Stimulated activated CD8-positive, alpha-beta memory T cell treated with anti-CD3 and anti-CD28 coated beads, Interleukin-4, amount 100 ng/mL, for 4 hours (primary cell): ENCODE data around the gene CHMP4B.

Source experiments
- DNase-seq, 2 donors: peaks; one replicate each; pipeline ENCODE4 v3.0.0-alpha.2; 2020; ENCODE audit warnings: low read depth in 2 of 2, low spot score in 1 of 2

CHMP4B gene

DNA sequence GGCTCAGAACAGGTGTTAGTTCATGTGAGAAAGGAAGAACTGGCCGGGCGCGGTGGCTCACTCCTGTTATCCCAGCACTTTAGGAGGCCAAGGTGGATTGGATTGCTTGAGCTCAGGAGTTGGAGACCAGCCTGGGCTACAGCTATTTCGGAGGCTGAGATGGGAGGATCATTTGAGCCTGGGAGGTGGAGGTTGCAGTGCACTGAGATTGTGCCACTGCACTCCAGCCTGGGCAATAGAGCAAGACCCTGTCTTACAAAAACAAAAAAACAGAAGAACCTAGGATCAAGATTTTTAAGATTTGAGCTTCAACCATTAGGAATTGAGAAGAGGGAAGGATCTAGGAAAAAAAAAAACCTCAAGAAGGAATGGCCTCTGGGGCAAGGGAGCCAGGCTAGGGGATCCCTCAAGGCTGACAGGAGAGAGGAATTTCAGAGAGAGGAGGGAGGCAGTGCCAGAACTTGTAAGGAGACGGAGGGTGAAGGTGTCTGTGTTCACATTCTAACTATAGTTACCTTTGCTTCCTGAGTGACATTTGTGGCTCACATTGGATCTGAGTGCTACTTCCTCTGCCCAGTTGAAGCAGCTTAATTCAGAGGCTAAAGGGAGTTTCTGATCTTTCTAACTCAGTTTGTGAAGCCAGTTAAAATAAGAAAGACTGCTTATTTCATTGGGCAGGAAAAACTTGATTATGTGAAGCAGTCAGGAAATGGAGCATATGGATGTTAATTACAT is 26.1 kb downstream of the CHMP4B start:
- DNase-seq = no peak

DNA sequence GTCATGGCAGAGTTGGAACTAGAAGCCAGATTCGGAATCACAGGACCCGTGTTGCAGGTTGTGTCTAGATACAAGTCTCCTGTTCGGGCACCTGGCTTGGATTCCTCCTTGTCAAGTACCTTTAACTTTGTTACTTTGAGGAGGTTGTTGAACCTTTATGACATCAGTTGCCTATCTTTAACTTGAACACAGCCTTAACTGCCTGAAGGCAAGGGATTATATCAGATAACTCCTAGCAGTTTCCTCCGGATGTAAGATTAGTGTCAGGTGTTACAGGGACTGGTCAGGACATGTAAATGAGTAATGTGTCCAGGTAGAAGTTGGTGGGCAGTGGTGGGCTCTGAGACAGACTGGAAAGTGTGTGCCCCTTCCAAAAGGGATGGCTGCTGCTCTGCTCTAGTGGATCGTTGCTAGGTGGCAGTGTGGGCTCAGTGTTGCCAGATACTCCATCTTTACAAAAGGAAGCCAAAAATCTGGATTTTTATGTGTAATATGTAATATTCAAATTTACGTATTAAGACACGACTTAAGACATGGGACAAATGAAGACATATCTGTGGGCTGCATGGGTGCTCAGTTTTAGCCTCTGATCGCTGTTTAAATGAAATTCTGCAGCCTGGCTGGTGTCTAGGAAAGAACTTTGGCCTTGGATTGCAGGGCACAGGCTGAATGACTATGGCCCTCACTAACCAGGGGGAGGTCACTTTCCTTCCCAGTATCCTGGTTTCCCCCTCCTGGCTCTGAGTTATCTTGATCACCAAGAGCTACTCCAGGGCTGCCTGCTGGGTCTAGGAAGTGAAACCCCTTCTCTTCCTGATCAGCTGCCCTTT is 27.1 kb downstream of the CHMP4B start:
- DNase-seq = no peak

- DNase-seq = no peak
Observed at GRCh38 chr20:33839591-33839990, 28.4 kb downstream of the CHMP4B start.

- no peak for DNase-seq
Observed at GRCh38 chr20:33840160-33840559, 29.0 kb downstream of the CHMP4B start.

GRCh38 chr20:33840759-33841435 is 29.7 kb downstream of the CHMP4B start:
- no peak for DNase-seq

DNA sequence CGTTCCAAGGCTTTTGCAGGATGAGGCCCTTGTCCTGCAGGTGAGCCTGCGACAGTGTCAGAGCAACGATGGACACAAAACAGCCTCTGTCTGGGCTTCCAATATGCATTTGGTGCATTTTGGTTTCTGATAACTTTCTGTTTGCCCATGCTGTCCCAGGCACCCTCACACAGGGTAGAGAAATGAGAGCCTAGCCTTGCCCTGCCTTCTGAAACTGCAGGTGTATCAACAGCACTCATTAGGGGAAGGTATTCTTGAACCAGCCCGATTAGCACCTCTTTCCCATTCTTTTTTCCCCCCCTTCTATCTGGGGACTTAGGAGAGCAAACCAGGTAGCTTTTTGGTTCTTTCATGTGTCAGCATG is 30.3 kb downstream of the CHMP4B start:
- no peak for DNase-seq

GRCh38 chr20:33842346-33842745 is 31.2 kb downstream of the CHMP4B start:
- DNase-seq = no peak

DNA sequence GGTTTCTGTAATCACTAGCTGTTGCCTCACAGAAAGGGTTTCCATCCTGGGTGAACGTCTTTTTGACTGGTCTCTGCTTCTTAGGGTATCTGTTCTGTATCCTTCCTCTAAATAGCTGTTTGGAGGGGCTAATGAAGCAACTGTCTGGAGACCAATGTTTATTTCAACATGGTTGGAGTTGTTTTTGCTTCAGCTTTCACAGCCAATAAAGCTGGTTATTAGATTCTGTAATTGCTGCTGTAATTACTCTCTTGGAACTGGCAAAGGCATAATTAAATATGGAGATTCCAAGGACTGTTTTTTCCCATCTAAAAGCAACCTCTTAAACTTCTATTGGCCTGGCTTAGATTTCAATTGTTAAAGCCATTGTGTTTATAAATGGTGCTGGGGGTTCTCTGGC is 31.9 kb downstream of the CHMP4B start:
- DNase-seq = no peak

GRCh38 chr20:33843854-33844253 is 32.7 kb downstream of the CHMP4B start:
- no peak for DNase-seq

- no peak for DNase-seq
Observed at GRCh38 chr20:33846291-33846935, 35.3 kb downstream of the CHMP4B start.

DNA sequence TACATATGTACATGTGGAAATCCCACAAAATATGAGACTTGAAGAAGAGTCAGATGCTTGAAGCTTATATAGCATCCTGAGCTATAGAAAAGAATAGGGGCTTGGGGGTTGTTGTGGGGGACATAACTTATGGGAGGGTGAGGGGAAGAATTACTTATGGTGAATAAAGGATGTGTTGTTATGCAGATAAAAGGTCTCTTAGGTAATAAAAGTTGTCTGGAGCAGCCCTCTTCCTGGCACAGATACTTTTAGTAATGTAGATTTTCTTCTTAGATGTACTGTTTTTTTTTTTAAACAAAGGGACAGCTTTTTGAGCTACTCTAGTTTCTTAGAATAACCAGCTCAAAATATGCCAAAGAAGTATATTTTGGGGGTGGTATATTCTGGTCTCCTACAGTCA is 35.9 kb downstream of the CHMP4B start:
- DNase-seq = no peak

GRCh38 chr20:33848391-33848790 is 37.2 kb downstream of the CHMP4B start:
- no peak for DNase-seq

- DNase-seq = no peak
Observed at GRCh38 chr20:33850159-33850558, 39.0 kb downstream of the CHMP4B start.

- DNase-seq = no peak
Observed at GRCh38 chr20:33851842-33852466, 40.8 kb downstream of the CHMP4B start.

DNA sequence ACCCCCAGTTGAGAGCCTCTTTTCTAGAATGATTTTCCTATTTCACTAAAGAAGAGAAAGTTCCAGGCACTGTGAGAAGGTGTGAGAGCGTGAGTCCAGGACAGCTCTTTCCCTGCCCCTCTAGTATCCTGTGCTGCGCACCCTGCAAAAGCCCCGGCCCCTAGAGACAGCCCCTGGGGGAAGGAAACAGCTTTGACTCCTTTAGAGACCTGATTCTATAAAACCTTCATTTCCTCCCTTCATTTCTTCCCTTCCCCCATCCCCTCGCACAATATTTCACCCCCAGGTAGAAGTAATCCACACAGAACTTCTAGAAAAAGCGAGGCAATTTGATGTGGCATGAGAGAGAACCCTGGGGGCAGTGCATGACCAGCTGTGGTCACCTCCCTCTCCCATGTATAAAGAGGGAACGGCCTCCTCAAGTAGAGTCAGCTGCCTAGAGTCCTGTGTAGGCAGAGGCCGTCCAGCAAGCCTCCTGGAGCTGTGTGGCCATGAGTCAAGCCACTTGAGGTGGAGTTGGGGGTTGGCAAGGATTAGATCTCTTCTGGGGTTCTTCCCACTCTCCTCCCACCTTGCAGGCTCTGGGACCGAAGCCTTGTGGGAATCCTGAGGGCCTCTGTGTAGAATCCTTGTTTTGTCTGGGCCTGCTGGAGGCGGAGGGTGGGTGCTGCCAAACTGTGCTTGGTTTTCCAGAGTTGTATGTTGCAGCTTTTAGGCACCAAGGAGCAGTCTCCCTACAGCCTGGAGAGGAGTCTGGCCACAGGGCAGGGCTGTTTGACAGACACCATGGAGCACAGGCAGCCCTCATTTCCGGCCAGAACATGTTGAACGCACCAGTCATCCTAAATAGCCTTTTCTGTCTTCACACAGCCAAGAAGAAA is 41.7 kb downstream of the CHMP4B start:
- DNase-seq = no peak

GRCh38 chr20:33853507-33853813 is 42.3 kb downstream of the CHMP4B start:
- DNase-seq = no peak

DNA sequence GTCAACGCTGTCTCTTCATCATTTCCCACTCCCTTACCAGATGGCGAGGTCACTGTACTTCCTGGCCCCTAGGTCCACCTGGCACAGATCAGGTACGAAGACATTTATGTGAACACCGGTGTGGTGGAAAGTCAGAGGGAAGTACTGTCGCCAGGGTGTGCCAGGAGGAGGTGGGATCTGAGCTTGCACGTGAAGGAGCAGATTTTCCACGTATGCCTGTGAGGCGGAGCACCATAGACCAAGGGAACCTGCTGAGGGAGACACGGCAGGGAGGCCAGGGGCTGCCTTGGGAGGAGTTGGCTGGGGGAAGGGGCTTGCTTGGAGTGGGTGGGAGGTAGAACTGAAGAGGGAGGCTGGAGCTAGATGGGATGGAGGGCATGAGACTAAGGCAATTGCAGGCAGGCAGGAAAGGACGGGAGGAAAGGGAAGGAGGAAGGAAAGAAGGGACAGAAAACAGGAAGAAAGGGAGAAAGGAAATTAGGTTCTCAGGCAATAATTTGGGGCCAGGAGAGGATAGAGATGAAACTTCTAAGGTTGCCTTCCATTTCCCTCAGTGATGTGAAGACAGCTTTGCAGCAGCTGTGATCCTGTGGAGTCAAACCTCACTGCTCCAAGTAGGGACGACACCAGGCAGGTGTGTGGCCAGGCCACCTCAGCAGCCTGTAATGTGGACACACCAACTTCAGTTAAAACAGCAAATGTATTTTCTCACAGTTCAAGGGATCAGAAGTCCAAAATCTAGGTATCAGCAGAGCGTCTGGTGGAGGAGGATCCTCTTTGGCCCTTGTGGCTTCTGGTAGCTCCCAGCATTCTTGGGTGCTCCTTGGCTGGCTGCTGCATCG is 46.8 kb downstream of the CHMP4B start:
- no peak for DNase-seq

DNA sequence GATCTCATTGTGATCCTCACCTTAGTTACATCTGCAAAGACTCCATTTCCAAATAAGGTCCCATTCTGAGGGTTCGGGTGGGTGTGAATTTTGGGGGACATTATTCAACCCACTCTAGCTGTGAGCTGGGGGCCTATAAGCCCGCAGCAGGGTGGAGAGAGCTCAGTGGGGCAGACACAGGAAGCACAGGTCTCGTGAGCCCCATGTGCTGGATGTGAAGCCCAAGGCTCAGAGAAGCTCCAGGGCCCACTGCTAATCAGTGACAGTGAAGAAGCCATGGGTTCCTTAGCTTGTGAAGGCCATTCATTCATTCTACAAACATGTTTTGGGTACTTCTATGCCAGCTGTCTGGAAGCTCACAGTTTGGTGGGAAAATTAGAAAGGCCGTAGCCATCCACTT is 47.5 kb downstream of the CHMP4B start:
- no peak for DNase-seq

GRCh38 chr20:33859157-33859695 is 48.1 kb downstream of the CHMP4B start:
- DNase-seq = no peak
